Karpas-422 (cell line): ENCODE data around the gene FREY1. TPM values are rescaled to one million over a fixed set of nuclear protein-coding genes. Genes with fewer than 3 reads are reported as not detected.
"Not testable (repeated sequence)": the region's sequence is repeated elsewhere in the genome, so short reads cannot be mapped to it uniquely, and the experiment has no call there.

Experiments
- DNase-seq: peaks from one replicate; pipeline ENCODE4 v3.0.0-alpha.2; 2015
- H2AFZ ChIP-seq: fragments of 200-600 bp; sonication (generic); 2 replicates; pipeline ENCODE4 v1.6.1; 2014; ENCODE audit warnings: antibody characterized with exemption, low read length, mixed read lengths
- H3K27ac ChIP-seq: fragments of 200-600 bp; sonication (generic); 2 replicates; pipeline ENCODE4 v1.5.1; 2014; ENCODE audit warnings: mild to moderate bottlenecking, low read length, moderate library complexity
- H3K27me3 ChIP-seq: fragments of 200-600 bp; sonication (generic); 2 replicates; pipeline ENCODE4 v1.6.1; 2014; ENCODE audit warnings: low read length, mixed read lengths
- H3K36me3 ChIP-seq: fragments of 200-600 bp; sonication (generic); 2 replicates; pipeline ENCODE4 v1.6.1; 2014; ENCODE audit warnings: low read length, mixed read lengths; ENCODE audit not compliant: insufficient read depth
- H3K4me1 ChIP-seq: fragments of 200-600 bp; sonication (generic); 2 replicates; pipeline ENCODE4 v1.6.1; 2014; ENCODE audit warnings: mild to moderate bottlenecking, low read length, mixed read lengths
- H3K4me2 ChIP-seq: fragments of 200-600 bp; sonication (generic); 2 replicates; pipeline ENCODE4 v1.6.1; 2014; ENCODE audit warnings: low read length, low read depth, mild to moderate bottlenecking; ENCODE audit not compliant: poor library complexity, severe bottlenecking
- H3K4me3 ChIP-seq: fragments of 200-600 bp; sonication (generic); 2 replicates; pipeline ENCODE4 v1.5.1; 2014; ENCODE audit warnings: mild to moderate bottlenecking, antibody characterized with exemption, low read length, mixed read lengths
- H3K79me2 ChIP-seq: fragments of 200-600 bp; sonication (generic); 2 replicates; pipeline ENCODE4 v1.6.1; 2014; ENCODE audit warnings: mild to moderate bottlenecking, low read length, mixed read lengths
- H3K9ac ChIP-seq: fragments of 200-600 bp; sonication (generic); 2 replicates; pipeline ENCODE4 v1.6.0; 2014; ENCODE audit warnings: low read length
- H3K9me2 ChIP-seq: fragments of 200-600 bp; sonication (generic), shearing (Covaris generic); replicated peaks from 2 replicates; pipeline ENCODE4 v1.6.0; 2014; ENCODE audit warnings: mild to moderate bottlenecking, low read length, moderate library complexity; ENCODE audit not compliant: insufficient read depth
- H3K9me3 ChIP-seq: fragments of 300-700, 200-600 bp; sonication (generic); 2 replicates; pipeline ENCODE4 v1.6.1; 2014; ENCODE audit warnings: low read length, mixed read lengths
- H4K20me1 ChIP-seq: fragments of 200-600 bp; sonication (generic); 2 replicates; pipeline ENCODE4 v1.6.1; 2014; ENCODE audit warnings: mild to moderate bottlenecking, antibody characterized with exemption, low read length, low read depth; ENCODE audit not compliant: insufficient read depth
- total RNA-seq: library from RNA; depleted of rRNA; stranded (reverse); fragments of >200 nt; shearing (Covaris generic); gene quantifications from 2 replicates; pipeline ENCODE4 v1.2.3, GENCODE V29; 2014; ENCODE audit warnings: low replicate concordance

The FREY1 gene
- total RNA-seq, 1 experiment from 2014 or later: 2.3 TPM

- H3K4me3 ChIP-seq: no peak overlapping the region
- no peak overlapping the region for H3K4me2 ChIP-seq
- H3K4me1 ChIP-seq: peaks cover 21% of the 10 kb centered on the region
- no peaks in the 10 kb centered on the region for H3K9me3 ChIP-seq
- no peak for DNase-seq
- H3K27me3 ChIP-seq: no peaks in the 10 kb centered on the region
- H2AFZ ChIP-seq: no peak overlapping the region
- H3K9ac ChIP-seq: no peak overlapping the region
- no peaks in the 10 kb centered on the region for H3K9me2 ChIP-seq
- H3K79me2 ChIP-seq: peaks cover 25% of the 10 kb centered on the region
- peaks cover 2% of the 10 kb centered on the region for H3K36me3 ChIP-seq
- H4K20me1 ChIP-seq: peaks cover 4% of the 10 kb centered on the region; the same call in 1 of the 2 replicates
- no peak overlapping the region for H3K27ac ChIP-seq
Measured at GRCh38 chr11:45913942-45914635, 7.0 kb upstream of the FREY1 start.

DNA sequence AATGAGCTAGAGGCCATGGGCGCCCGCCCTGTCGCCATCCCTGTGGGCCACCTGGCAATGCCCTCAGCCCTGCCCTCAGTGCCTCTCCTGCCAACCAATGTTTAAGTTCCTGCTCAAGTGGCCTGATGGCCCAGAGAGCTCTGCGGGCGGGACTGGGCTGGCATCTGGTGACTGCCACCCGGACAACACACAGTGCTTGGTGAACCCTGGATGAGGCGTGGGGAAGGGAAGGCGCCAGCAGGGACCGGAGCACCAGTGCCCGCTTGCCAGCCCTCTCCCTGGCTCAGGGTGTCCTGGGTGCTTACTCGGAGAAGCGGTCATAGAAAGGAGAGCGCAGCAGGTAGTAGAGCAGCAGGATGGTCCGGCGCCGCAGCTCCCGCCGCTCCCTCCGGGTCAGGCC is 6.4 kb upstream of the FREY1 start:
- no peak for DNase-seq
- Histone ChIP-seq H3K4me2 (no peak overlapping the region), H3K4me1 (peaks cover 16% of the 10 kb centered on the region), H3K36me3 (peaks cover 2% of the 10 kb centered on the region), H4K20me1 (peaks cover 6% of the 10 kb centered on the region; the same call in 1 of the 2 replicates), H3K4me3 (no peak overlapping the region), H3K27ac (no peak overlapping the region), H2AFZ (no peak overlapping the region), H3K9ac (no peak overlapping the region), H3K27me3 (no peaks in the 10 kb centered on the region), H3K9me2 (no peaks in the 10 kb centered on the region), H3K79me2 (peaks cover 25% of the 10 kb centered on the region), H3K9me3 (no peaks in the 10 kb centered on the region)

DNA sequence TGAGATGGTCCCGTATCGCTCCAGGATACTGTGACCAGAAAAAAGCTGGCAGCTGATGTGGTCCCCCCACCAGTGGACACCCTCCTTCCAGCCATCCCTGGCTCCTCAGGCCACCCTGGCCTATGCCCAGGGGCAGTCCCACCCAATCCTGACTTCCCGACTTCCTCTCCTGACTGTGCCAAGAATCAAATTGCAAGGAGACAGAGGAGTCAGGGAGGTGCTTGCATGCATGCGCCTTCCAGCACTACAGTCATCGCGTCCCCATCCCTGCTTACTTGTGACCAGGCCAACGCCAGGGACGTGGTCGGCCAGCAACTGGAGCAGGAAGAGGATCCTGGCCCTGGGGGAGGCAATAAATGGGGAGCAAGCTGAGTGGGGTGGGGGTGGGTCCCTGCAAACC is 3.6 kb upstream of the FREY1 start:
- DNase-seq: no peak
- peaks cover 6% of the 10 kb centered on the region; the same call in 1 of the 2 replicates for H4K20me1 ChIP-seq
- H3K79me2 ChIP-seq: peaks cover 6% of the 10 kb centered on the region
- H3K9ac ChIP-seq: no peak overlapping the region
- H3K9me3 ChIP-seq: no peaks in the 10 kb centered on the region
- H3K27ac ChIP-seq: no peak overlapping the region
- no peak overlapping the region for H3K4me2 ChIP-seq
- no peaks in the 10 kb centered on the region for H3K4me1 ChIP-seq
- no peaks in the 10 kb centered on the region for H3K27me3 ChIP-seq
- no peak overlapping the region for H2AFZ ChIP-seq
- peaks cover 2% of the 10 kb centered on the region; the same call in 1 of the 2 replicates for H3K36me3 ChIP-seq
- no peak overlapping the region for H3K4me3 ChIP-seq
- H3K9me2 ChIP-seq: no peaks in the 10 kb centered on the region

DNA sequence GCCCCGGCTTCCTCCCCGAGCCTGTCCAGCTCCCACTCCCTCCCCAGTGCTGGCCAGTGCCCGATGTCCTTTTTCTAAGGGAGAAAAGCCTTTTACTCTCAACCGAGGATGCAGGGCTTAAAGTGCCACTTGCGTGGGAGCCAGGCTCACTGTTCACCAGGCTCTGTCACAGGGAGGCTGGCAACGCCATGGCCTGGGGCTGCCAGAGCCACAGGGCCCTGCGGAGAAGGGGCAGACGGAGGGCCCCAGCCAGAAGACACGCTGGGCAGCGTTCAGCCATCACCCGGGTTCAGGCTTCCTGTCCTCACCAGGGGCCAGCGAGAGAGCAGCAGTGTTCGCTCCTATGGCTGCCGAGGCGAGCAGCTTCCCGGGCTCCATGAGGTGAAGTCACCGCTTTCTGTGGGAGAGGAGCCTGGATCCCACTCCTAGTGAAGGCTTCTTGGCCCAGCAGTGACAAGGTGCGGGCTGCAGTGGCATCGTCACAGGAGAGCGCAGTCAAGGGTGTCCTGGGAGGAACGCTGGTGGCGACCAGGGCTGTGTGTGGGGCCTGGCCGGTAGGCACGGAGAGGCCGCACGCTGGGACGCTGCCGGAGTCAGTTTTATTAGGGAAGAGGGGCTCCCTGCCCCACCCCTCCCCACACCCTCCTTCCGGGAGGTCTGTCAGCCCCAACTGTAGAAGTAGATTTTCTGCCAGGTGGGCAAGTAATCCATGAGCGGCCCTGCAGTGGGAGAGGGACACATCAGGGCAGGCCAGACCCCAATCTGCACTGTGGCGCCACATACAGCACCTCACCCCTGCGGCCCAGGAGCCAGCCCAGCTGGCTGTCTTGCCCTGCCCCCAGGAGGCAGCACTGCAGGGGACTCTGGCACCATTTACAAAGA is 2.8 kb upstream of the FREY1 start:
- Histone ChIP-seq H3K4me3 (no peak overlapping the region), H3K27ac (no peak overlapping the region), H3K4me1 (no peaks in the 10 kb centered on the region), H3K79me2 (no peaks in the 10 kb centered on the region), H3K36me3 (peaks cover 2% of the 10 kb centered on the region; the same call in 1 of the 2 replicates), H3K9me2 (no peaks in the 10 kb centered on the region), H3K4me2 (no peak overlapping the region), H3K9ac (no peak overlapping the region), H3K9me3 (no peaks in the 10 kb centered on the region), H4K20me1 (peaks cover 6% of the 10 kb centered on the region; the same call in 1 of the 2 replicates), H2AFZ (no peak overlapping the region), H3K27me3 (no peaks in the 10 kb centered on the region)
- no peak for DNase-seq

DNA sequence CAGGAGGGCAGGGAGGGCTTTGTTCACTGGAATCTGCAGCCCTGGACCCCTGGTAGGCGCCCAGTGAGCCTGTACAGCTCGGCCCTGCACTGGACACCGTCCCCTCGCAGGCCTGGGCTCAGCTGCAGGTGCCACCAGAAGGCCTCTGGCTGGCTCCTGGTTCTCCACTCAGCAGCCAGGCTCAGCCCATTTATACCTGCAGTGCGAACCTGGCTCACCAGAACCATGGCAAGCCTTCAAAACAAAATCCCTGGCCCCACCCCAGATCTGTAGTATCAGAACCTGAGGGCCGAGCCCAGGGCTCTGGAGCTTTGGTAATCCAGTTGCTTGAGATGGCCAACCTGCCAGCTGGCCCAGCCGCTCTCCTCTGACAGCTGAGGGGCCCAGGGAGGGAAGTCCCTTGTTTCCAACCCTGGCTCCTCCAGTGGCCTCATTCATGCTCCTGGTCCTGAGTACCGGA is 870 bp upstream of the FREY1 start:
- Histone ChIP-seq H3K36me3 (0 out of 2 replicates have a peak, but pooled peaks cover 2% of the 10 kb centered on the region), H3K9me3 (no peaks in the 10 kb centered on the region), H2AFZ (no peak overlapping the region), H3K4me3 (no peak overlapping the region), H3K27ac (no peak overlapping the region), H3K27me3 (no peaks in the 10 kb centered on the region), H3K79me2 (no peaks in the 10 kb centered on the region), H3K9ac (no peak overlapping the region), H4K20me1 (peaks cover 6% of the 10 kb centered on the region; the same call in 1 of the 2 replicates), H3K4me1 (no peaks in the 10 kb centered on the region), H3K9me2 (no peaks in the 10 kb centered on the region), H3K4me2 (no peak overlapping the region)
- no peak for DNase-seq

- no peak overlapping the region for H3K4me2 ChIP-seq
- no peak overlapping the region for H3K9ac ChIP-seq
- H3K9me3 ChIP-seq: no peaks in the 10 kb centered on the region
- H3K27me3 ChIP-seq: no peaks in the 10 kb centered on the region
- no peaks in the 10 kb centered on the region for H3K4me1 ChIP-seq
- peak; percentile 52 for DNase-seq
- H3K79me2 ChIP-seq: no peaks in the 10 kb centered on the region
- no peaks in the 10 kb centered on the region for H3K9me2 ChIP-seq
- peaks cover 6% of the 10 kb centered on the region; the same call in 1 of the 2 replicates for H4K20me1 ChIP-seq
- H3K36me3 ChIP-seq: 0 out of 2 replicates have a peak, but pooled peaks cover 2% of the 10 kb centered on the region
- H3K27ac ChIP-seq: no peak overlapping the region
- no peak overlapping the region for H2AFZ ChIP-seq
- H3K4me3 ChIP-seq: no peak overlapping the region
Measured at GRCh38 chr11:45906096-45906682, 882 bp downstream of the FREY1 start.

DNA sequence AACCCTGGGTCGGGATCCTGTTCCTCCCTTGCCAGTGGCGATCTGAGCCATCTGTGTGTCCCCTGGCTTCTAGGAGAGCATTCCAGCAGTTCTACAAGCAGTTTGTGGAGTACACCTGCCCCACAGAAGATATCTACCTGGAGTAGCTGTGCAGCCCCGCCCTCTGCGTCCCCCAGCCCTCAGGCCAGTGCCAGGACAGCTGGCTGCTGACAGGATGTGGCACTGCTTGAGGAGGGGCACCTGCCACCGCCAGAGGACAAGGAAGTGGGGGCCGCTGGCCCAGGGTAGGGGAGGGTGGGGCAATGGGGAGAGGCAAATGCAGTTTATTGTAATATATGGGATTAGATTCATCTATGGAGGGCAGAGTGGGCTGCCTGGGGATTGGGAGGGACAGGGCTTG is 1.5 kb downstream of the FREY1 start:
- DNase-seq, H3K4me1 ChIP-seq, H2AFZ ChIP-seq, H3K36me3 ChIP-seq, H3K4me2 ChIP-seq, H3K9me3 ChIP-seq, H3K9me2 ChIP-seq, H3K79me2 ChIP-seq, H4K20me1 ChIP-seq, H3K27me3 ChIP-seq, H3K4me3 ChIP-seq, H3K9ac ChIP-seq, H3K27ac ChIP-seq: not testable (repeated sequence)

DNA sequence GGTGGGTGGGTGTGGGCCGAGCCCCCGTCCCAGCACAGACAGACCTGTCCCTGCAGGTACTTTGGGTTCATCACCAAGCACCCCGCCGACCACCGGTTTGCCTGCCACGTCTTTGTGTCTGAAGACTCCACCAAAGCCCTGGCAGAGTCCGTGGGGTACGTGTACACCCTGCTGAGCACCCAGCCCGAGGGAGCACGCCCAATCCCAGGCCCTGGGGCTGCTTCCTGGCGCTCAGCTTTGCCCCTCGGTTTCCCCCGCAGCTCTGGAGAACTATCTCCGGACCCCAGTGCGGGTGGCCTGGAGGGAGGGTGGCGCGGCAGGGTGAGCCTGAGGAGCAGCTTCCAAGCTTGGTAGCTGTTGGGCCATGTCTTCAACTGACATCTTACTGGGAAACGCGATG is 2.0 kb downstream of the FREY1 start:
- H3K36me3 ChIP-seq: no peaks in the 10 kb centered on the region
- no peak overlapping the region for H3K9ac ChIP-seq
- no peaks in the 10 kb centered on the region for H3K27me3 ChIP-seq
- H2AFZ ChIP-seq: no peak overlapping the region
- no peaks in the 10 kb centered on the region for H3K4me1 ChIP-seq
- DNase-seq: no peak
- no peaks in the 10 kb centered on the region for H3K9me2 ChIP-seq
- peaks cover 6% of the 10 kb centered on the region; the same call in 1 of the 2 replicates for H4K20me1 ChIP-seq
- H3K27ac ChIP-seq: no peak overlapping the region
- H3K4me3 ChIP-seq: no peak overlapping the region
- H3K9me3 ChIP-seq: no peaks in the 10 kb centered on the region
- no peak overlapping the region for H3K4me2 ChIP-seq
- no peaks in the 10 kb centered on the region for H3K79me2 ChIP-seq
